Vagina (tissue), 2 donors: ENCODE data around the gene RASGRP4.

Experiments used
- POLR2A ChIP-seq, 2 donors: fragments of 450-650 bp; IDR thresholded peaks; one replicate each; pipeline ENCODE4 v1.6.1; 2017; ENCODE audit warnings: antibody characterized with exemption in 2 of 2, mild to moderate bottlenecking in 2 of 2, moderate library complexity in 2 of 2
- TF ChIP-seq, protein P1 (sequence below), 3 experiments: fragments of 450-650 bp in 2 of 3; fragments of 200-600 bp in 1 of 3; sonication (generic) in 1 of 3; IDR thresholded peaks; one replicate each; pipeline ENCODE4 v1.5.1; 2017 to 2019; ENCODE audit warnings: antibody characterized with exemption in 3 of 3, mild to moderate bottlenecking in 2 of 3, moderate library complexity in 2 of 3

DNA sequence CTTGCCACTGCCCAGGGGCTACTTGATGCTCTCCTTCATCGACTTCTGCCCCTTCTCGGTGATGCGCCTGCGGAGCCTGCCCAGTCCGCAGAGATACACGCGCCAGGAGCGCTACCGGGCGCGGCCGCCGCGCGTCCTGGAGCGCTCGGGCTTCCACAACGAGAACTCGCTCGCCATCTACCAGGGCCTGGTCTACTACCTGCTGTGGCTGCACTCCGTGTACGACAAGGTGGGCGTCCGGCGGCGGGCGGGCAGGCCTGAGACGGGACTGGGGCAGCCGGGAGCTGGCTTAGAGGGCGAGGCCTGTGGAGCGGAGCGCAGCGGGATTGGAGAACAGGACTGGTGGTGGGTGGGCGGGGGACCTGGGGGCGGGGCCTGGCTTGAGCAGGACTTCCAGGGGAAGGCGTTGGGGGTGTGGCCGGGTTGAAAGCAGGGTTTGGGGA lies 64.4 kb downstream of the RASGRP4 start:
- TF ChIP-seq, protein P1, sequence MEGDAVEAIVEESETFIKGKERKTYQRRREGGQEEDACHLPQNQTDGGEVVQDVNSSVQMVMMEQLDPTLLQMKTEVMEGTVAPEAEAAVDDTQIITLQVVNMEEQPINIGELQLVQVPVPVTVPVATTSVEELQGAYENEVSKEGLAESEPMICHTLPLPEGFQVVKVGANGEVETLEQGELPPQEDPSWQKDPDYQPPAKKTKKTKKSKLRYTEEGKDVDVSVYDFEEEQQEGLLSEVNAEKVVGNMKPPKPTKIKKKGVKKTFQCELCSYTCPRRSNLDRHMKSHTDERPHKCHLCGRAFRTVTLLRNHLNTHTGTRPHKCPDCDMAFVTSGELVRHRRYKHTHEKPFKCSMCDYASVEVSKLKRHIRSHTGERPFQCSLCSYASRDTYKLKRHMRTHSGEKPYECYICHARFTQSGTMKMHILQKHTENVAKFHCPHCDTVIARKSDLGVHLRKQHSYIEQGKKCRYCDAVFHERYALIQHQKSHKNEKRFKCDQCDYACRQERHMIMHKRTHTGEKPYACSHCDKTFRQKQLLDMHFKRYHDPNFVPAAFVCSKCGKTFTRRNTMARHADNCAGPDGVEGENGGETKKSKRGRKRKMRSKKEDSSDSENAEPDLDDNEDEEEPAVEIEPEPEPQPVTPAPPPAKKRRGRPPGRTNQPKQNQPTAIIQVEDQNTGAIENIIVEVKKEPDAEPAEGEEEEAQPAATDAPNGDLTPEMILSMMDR (IDR thresholded peaks at IDR 0.05), result no peak
- no peak for TF ChIP-seq POLR2A (IDR thresholded peaks at IDR 0.05)
